Sigmoid colon (tissue), 7 donors: ENCODE measurements around the gene ITPR2. TPM values are rescaled to one million over a fixed set of nuclear protein-coding genes. Genes with fewer than 3 reads are reported as not detected.
"Not testable (repeated sequence)": the region's sequence is repeated elsewhere in the genome, so short reads cannot be mapped to it uniquely, and the experiment has no call there.

Source experiments
- DNase-seq: peaks from one replicate; pipeline ENCODE4 v3.0.0-alpha.2; 2019
- H3K27ac ChIP-seq, 4 donors: fragments of 200-600 bp; sonication (generic); one replicate each; pipeline ENCODE4 v1.5.1; 2016 to 2019; ENCODE audit warnings: mild to moderate bottlenecking in 1 of 4
- H3K27me3 ChIP-seq, 3 donors: fragments of 200-600 bp; sonication (generic); one replicate each; pipeline ENCODE4 v1.5.1; 2019; ENCODE audit warnings: mild to moderate bottlenecking in 1 of 3
- H3K36me3 ChIP-seq, 4 donors: fragments of 200-600 bp; sonication (generic); one replicate each; pipeline ENCODE4 v1.5.1; 2016 to 2019
- H3K4me1 ChIP-seq, 4 donors: fragments of 200-600 bp; sonication (generic); one replicate each; pipeline ENCODE4 v1.5.1; 2017 to 2019
- H3K4me3 ChIP-seq, 4 donors: fragments of 200-600 bp; sonication (generic); one replicate each; pipeline ENCODE4 v1.5.1; 2017 to 2019; ENCODE audit warnings: mild to moderate bottlenecking in 2 of 4, moderate library complexity in 1 of 4
- H3K9me3 ChIP-seq, 4 donors: fragments of 200-600 bp in 3 of 4; sonication (generic) in 3 of 4; one replicate each; pipeline versions ENCODE4 v1.5.1 to v1.6.1; 2013 to 2019
- EP300 ChIP-seq, 4 donors: sonication (generic); formaldehyde crosslinking; IDR thresholded peaks; one replicate each; pipeline ENCODE4 v1.6.1; 2017; ENCODE audit warnings: antibody characterized with exemption in 4 of 4
- POLR2A ChIP-seq, 2 donors: fragments of 450-650 bp; IDR thresholded peaks; one replicate each; pipeline ENCODE4 v1.6.1; 2016; ENCODE audit warnings: antibody characterized with exemption in 2 of 2, mild to moderate bottlenecking in 2 of 2, moderate library complexity in 2 of 2
- POLR2AphosphoS5 ChIP-seq, 4 donors: sonication (generic); formaldehyde crosslinking; IDR thresholded peaks; one replicate each; pipeline ENCODE4 v1.6.1; 2017; ENCODE audit warnings: antibody characterized with exemption in 4 of 4
- WGBS, 2 donors: extraction: QIAGEN DNeasy Blood & Tissue Kit; methylation state at CpG; one replicate each; pipeline ENCODE4 v1.1.7; 2013; 5-methylcytosine and 5-hydroxymethylcytosine counted together
- intact Hi-C: fragments of 100-400 bp; cut with DNase I; formaldehyde crosslinking; loops from one replicate; pipeline ENCODE4 v1.15.1; 2023
- polyA plus RNA-seq, 3 donors: library from polyadenylated mRNA; stranded (reverse); fragments of 200-250 nt; gene quantifications; one replicate each; pipeline ENCODE4 v1.2.3, GENCODE V29; 2013
- total RNA-seq, 4 donors: library from RNA; depleted of rRNA; stranded (reverse); fragments of >200 nt; gene quantifications; one replicate each; pipeline ENCODE4 v1.1.0, GENCODE V29; 2016
- TF ChIP-seq, protein P1 (sequence below), 4 experiments: fragments of 450-650 bp in 3 of 4; fragments of 200-600 bp in 1 of 4; IDR thresholded peaks; one replicate each; pipeline ENCODE4 v1.5.1; 2016 to 2019; ENCODE audit warnings: antibody characterized with exemption in 4 of 4, mild to moderate bottlenecking in 3 of 4, moderate library complexity in 2 of 4
- donor health status: healthy with polysubstance abuse.
- donor health status: Bipolar disorder and iron deficiency.
- donor health status: healthy.

ITPR2 gene
- total and polyA plus RNA-seq, 7 donors = 1.4 to 78.1 (median 58.9) TPM

DNA sequence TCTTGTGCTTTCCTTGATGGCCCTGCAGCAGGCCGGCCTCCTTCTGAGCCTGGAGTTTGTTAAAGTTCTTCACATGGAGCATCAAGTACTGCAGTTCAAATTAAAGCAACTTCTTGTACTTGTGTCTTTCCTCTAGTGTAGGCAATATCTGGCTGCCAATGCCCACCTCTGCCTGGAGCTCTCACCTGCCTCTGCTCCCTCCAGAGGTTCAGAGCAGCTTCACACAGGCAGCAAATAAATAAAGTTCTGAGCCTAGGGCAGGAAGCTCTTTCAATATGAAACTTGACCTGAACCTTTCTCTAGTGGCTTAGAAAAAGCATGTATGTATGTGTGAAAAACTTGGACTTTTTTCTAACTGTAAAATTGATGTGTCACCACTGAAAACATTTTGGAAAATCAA lies 65.9 kb downstream of the ITPR2 start:
- WGBS, 2 donors = 92 to 99% methylated on average over 1 of the region's 1 CpG

DNA sequence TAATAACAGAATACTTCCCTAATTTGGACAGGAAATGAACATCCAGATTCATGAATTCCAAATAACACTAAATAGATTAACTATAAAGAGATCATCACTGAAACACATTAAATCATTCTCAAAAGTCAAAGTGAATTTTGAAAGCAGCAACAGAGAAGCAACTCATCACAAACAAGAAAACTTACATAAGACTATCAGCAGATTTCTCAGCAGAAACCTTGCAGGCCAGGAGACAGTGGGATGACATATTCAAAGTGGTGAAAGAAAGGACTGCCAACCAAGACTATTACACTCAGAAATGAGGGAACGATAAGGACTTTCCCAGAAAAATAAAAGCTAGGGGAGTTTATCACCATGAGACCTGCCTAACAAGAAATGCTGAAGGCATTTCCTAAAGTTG lies 70.8 kb downstream of the ITPR2 start:
- no peaks in the 10 kb centered on the region for H3K36me3 ChIP-seq
- no peaks in the 10 kb centered on the region for H3K27me3 ChIP-seq
- no peak for TF ChIP-seq POLR2A (IDR thresholded peaks at IDR 0.05)
- no peak for TF ChIP-seq POLR2AphosphoS5 (IDR thresholded peaks at IDR 0.05)
- no peak for TF ChIP-seq EP300 (IDR thresholded peaks at IDR 0.05)
- TF ChIP-seq, protein P1, sequence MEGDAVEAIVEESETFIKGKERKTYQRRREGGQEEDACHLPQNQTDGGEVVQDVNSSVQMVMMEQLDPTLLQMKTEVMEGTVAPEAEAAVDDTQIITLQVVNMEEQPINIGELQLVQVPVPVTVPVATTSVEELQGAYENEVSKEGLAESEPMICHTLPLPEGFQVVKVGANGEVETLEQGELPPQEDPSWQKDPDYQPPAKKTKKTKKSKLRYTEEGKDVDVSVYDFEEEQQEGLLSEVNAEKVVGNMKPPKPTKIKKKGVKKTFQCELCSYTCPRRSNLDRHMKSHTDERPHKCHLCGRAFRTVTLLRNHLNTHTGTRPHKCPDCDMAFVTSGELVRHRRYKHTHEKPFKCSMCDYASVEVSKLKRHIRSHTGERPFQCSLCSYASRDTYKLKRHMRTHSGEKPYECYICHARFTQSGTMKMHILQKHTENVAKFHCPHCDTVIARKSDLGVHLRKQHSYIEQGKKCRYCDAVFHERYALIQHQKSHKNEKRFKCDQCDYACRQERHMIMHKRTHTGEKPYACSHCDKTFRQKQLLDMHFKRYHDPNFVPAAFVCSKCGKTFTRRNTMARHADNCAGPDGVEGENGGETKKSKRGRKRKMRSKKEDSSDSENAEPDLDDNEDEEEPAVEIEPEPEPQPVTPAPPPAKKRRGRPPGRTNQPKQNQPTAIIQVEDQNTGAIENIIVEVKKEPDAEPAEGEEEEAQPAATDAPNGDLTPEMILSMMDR (IDR thresholded peaks at IDR 0.05) = no peak
- intact Hi-C loops = no loop called here
- H3K4me3 ChIP-seq = no peak overlapping the region
- H3K4me1 ChIP-seq = peaks cover 0 to 37% (median 14%) of the 10 kb centered on the region in 4 donors
- H3K27ac ChIP-seq = no peak overlapping the region
- DNase-seq = no peak
- H3K9me3 ChIP-seq = peaks cover 0 to 10% (median 1%) of the 10 kb centered on the region in 4 donors
- WGBS, 2 donors = 96 to 99% methylated on average over 1 of the region's 1 CpG

More for the DNA sequence above, 65.9 kb downstream of the ITPR2 start:
- H3K36me3 ChIP-seq = no peaks in the 10 kb centered on the region
- no peak for DNase-seq
- H3K9me3 ChIP-seq = peaks cover 0 to 3% (median under 1%) of the 10 kb centered on the region in 4 donors
- TF ChIP-seq POLR2AphosphoS5 (IDR thresholded peaks at IDR 0.05) = no peak
- no peak for TF ChIP-seq EP300 (IDR thresholded peaks at IDR 0.05)
- TF ChIP-seq, protein P1 (IDR thresholded peaks at IDR 0.05) = no peak
- TF ChIP-seq POLR2A (IDR thresholded peaks at IDR 0.05) = no peak
- peaks cover 0 to 39% (median 10%) of the 10 kb centered on the region in 4 donors for H3K4me1 ChIP-seq
- intact Hi-C loops = no loop called here
- H3K4me3 ChIP-seq = no peak overlapping the region
- peak overlapping the region in 1 of 4 donors; percentile 35 for H3K27ac ChIP-seq
- H3K27me3 ChIP-seq = no peaks in the 10 kb centered on the region

DNA sequence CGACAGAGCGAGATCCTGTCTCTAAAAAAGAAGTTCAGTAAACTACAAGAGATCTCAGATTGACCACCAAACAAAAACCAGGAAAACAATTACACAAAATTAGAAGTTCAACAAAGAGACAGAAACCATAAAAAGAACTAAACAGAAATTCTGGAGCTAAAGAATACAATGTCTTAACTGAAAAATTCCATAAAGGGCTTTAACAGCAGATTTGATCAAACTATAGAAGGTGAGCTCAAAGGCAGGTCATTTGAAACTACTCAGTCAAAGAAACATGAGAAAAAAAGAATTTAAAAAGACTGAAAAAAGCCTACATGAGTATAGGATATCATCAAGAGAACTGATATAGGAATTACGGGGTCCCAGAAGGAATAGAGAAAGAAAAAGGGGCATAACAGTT lies 71.2 kb downstream of the ITPR2 start:
- no peaks in the 10 kb centered on the region for H3K27me3 ChIP-seq
- WGBS, 2 donors = 97 to 99% methylated on average over 3 of the region's 3 CpGs
- H3K27ac ChIP-seq = peak overlapping the region in 2 of 4 donors; percentile 69 to 75
- H3K9me3 ChIP-seq = peaks cover 0 to 10% (median 1%) of the 10 kb centered on the region in 4 donors
- TF ChIP-seq POLR2A (IDR thresholded peaks at IDR 0.05) = no peak
- TF ChIP-seq, protein P1 (IDR thresholded peaks at IDR 0.05) = no peak
- no peak for TF ChIP-seq POLR2AphosphoS5 (IDR thresholded peaks at IDR 0.05)
- TF ChIP-seq EP300 (IDR thresholded peaks at IDR 0.05) = no peak
- no peaks in the 10 kb centered on the region for H3K36me3 ChIP-seq
- H3K4me1 ChIP-seq = peaks cover 0 to 34% (median 14%) of the 10 kb centered on the region in 4 donors
- intact Hi-C loops = no loop called here
- H3K4me3 ChIP-seq = no peak overlapping the region
- DNase-seq = no peak

DNA sequence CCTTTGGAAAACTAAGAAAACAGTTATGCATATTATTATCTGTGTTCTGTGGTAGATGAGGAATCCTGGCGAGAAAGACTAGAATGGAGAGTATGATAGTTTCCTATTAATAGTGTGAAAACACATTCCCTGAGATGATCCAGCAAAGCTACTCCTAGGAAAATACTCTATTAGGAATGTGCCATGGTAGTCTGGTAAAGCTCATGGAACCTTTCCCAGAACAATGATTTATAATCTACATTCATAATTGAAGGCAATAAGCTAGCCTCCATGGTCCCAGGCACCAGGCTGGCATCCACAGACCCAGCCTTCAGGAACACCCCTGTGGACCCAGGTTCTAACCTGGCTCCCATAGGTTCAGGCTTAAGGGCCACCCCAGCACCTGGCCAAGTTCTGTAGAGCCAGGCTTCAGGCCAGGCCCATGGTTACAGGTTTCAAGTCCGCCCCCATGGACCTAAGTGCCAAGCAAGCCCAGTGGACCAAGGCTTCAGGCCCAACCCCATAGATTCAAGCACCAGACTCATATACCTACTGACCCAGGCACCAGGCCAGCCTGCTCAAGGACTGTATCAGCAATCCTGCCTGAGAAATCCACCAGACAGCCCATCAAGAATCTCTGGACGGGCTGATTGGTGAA lies 72.2 kb downstream of the ITPR2 start:
- Histone ChIP-seq H3K36me3 (no peaks in the 10 kb centered on the region), H3K27ac (peak overlapping the region in 3 of 4 donors; percentile 32 to 75 (median 69)), H3K4me1 (peaks cover 0 to 40% (median 14%) of the 10 kb centered on the region in 4 donors), H3K9me3 (peaks cover 0 to 10% (median 1%) of the 10 kb centered on the region in 4 donors), H3K4me3 (no peak overlapping the region), H3K27me3 (no peaks in the 10 kb centered on the region)
- TF ChIP-seq POLR2A (IDR thresholded peaks at IDR 0.05) (no peak), EP300 (IDR thresholded peaks at IDR 0.05) (peak in 1 of 4 donors; percentile 62), POLR2AphosphoS5 (IDR thresholded peaks at IDR 0.05) (peak in 3 of 4 donors; percentile 59 to 90 (median 90))
- TF ChIP-seq, protein P1 (IDR thresholded peaks at IDR 0.05) = no peak
- intact Hi-C loops = no loop called here
- 93 to 96% methylated on average over 3 of the region's 3 CpGs for WGBS, 2 donors
- DNase-seq = no peak

DNA sequence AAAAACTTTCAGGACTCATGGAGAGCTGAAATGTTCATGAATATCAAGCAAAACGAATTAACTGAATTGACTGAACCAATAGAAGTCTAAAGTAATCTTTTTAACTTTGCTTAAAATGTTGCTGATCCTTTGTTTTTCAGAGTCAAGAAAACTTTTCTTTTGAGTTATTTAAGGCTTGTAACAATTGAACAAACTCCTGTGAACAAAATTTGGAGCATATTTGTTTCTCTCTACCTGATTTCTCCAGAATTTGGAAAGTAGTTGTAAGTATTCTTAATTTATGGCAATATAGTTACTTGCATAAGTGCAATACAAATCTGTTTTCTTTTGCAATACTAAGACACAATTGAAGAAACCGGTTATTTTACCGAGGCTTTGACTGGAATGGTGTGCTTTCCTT lies 77.6 kb downstream of the ITPR2 start:
- intact Hi-C loops = not testable (repeated sequence)

More for the DNA sequence above, 77.6 kb downstream of the ITPR2 start:
- H3K27ac ChIP-seq, H3K27me3 ChIP-seq, H3K9me3 ChIP-seq, DNase-seq, H3K4me3 ChIP-seq, H3K36me3 ChIP-seq: not testable (repeated sequence)
- WGBS, 2 donors = 97 to 98% methylated on average over 3 of the region's 3 CpGs
- H3K4me1 ChIP-seq = peaks cover 0 to 28% (median 12%) of the 10 kb centered on the region in 4 donors
